GM13976 (cell line): Measurements from ENCODE around the gene MAP3K14.

ENCODE experiments used
- DNase-seq: peaks from one replicate; pipeline ENCODE4 v3.0.0; 2012; ENCODE audit warnings: low spot score
- in situ Hi-C: fragments of 300-500 bp; cut with MboI; formaldehyde crosslinking; loops from one replicate; pipeline ENCODE4 v1.12.0; 2022; ENCODE audit warnings: low sequenced_read_pairs, mixed read lengths, inconsistent platforms; ENCODE audit not compliant: unreplicated experiment
- TF ChIP-seq, protein P1 (sequence below): IDR thresholded peaks from 2 replicates; pipeline ENCODE4 v1.5.1; 2012; ENCODE audit warnings: borderline replicate concordance, mild to moderate bottlenecking; ENCODE audit not compliant: insufficient read depth; ENCODE audit errors: extremely low read depth, missing control alignments, control extremely low read depth

The MAP3K14 gene

DNA sequence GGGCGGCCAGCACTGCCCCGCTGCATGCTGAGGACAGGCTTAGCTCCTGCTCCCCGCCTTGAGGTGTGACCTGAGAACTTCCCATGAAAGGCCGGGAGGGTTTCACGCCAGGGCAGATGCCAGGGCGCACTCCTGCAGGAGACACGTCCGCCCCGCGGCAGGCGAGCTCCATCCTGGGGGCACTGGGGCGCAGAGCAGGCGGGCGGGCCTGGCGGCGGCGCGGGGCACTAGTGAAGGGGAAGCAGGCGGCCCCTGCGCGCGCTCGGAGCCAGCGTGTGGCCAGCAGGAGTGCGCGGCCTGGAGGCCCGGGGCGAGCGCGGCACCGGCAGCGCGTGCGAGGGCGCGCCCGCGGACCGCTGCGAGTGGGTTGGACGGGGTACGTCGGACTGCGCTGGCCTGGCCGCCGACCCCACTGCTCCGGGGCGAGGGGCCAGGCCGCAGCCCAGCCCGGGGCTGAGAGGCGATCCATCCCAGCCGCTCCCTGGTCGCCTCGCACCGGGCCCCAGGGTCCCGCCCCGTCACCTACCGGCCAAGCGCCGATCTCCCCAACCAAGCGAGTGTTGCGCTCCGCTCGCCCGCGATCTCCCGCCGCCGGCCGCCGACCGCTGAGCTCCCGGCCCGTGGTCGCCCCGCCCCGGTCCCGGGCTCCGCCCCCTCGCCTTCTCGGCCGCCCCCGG, at the start of gene MAP3K14:
MAP3K14 (minus strand) TSS at position 587 of the 677 bp plus-strand sequence. CDS start 26,275 bp downstream, outside the sequence.
- in situ Hi-C loops = no loop called here
- peak; percentile 58 for DNase-seq
- TF ChIP-seq, protein P1, sequence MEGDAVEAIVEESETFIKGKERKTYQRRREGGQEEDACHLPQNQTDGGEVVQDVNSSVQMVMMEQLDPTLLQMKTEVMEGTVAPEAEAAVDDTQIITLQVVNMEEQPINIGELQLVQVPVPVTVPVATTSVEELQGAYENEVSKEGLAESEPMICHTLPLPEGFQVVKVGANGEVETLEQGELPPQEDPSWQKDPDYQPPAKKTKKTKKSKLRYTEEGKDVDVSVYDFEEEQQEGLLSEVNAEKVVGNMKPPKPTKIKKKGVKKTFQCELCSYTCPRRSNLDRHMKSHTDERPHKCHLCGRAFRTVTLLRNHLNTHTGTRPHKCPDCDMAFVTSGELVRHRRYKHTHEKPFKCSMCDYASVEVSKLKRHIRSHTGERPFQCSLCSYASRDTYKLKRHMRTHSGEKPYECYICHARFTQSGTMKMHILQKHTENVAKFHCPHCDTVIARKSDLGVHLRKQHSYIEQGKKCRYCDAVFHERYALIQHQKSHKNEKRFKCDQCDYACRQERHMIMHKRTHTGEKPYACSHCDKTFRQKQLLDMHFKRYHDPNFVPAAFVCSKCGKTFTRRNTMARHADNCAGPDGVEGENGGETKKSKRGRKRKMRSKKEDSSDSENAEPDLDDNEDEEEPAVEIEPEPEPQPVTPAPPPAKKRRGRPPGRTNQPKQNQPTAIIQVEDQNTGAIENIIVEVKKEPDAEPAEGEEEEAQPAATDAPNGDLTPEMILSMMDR = no peak

- TF ChIP-seq, protein P1 = no peak
- in situ Hi-C loops = no loop called here
- no peak for DNase-seq
These were observed 49.2 kb upstream of the MAP3K14 start for GRCh38 chr17:45366049-45366448.

GRCh38 chr17:45364531-45365390, 47.9 kb upstream of the MAP3K14 start:
- TF ChIP-seq, protein P1 = no peak
- in situ Hi-C loops = no loop called here
- DNase-seq = no peak

GRCh38 chr17:45363498-45363897, 46.7 kb upstream of the MAP3K14 start:
- in situ Hi-C loops = no loop called here
- no peak for DNase-seq
- TF ChIP-seq, protein P1 = no peak

DNA sequence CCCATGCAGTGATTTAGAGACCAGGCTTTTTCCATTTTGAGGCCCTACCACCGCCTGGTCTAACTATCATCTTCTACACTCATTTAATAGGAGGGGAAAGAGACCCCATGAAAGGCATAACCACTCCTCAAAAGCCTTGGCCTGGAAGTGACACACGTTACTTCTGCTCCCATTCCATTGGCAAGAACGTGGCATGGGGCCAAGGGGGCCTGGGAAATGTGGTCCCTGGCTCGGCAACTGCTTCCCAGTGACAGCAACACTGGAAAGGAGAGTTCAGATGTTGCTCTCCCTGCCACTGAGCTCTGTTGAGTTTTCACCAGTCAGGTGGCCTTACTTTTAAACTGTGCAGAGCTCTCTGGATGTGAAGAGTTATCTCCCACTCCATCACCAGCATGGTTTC, 45.2 kb upstream of the MAP3K14 start:
- DNase-seq = no peak

GRCh38 chr17:45361451-45361850, 44.6 kb upstream of the MAP3K14 start:
- in situ Hi-C loops = no loop called here
- TF ChIP-seq, protein P1 = no peak
- no peak for DNase-seq

More for the DNA sequence above, 45.2 kb upstream of the MAP3K14 start:
- TF ChIP-seq, protein P1 = no peak
- in situ Hi-C loops = no loop called here
